ENCODE results near the gene MAP4K2.

Gene MAP4K2

GRCh38 chr11:64790205-64791095, 12.6 kb downstream of the MAP4K2 start:
- DNase-seq, result no peak

- no peak for DNase-seq
Measured at GRCh38 chr11:64789331-64790204, 13.4 kb downstream of the MAP4K2 start.

- no peak for DNase-seq
Measured at GRCh38 chr11:64788321-64789215, 14.4 kb downstream of the MAP4K2 start.

- no peak for DNase-seq
Measured at GRCh38 chr11:64787526-64788320, 15.3 kb downstream of the MAP4K2 start.

- DNase-seq, result no peak
Measured at GRCh38 chr11:64786308-64786707, 16.7 kb downstream of the MAP4K2 start.

- DNase-seq, result no peak
Measured at GRCh38 chr11:64784813-64785581, 18.0 kb downstream of the MAP4K2 start.

GRCh38 chr11:64778473-64779298, 24.3 kb downstream of the MAP4K2 start, which contains the start of gene SF1:
TSS of gene SF1 (minus strand) at chr11:64778542. CDS start at chr11:64778392, 150 bp downstream.
- DNase-seq, result peak; percentile 100

GRCh38 chr11:64778223-64778472, 24.9 kb downstream of the MAP4K2 start:
- no peak for DNase-seq

- DNase-seq, result peak; percentile 82
Measured at GRCh38 chr11:64777449-64778222, 25.4 kb downstream of the MAP4K2 start.

- DNase-seq, result no peak
Measured at GRCh38 chr11:64776875-64777274, 26.1 kb downstream of the MAP4K2 start.

GRCh38 chr11:64776425-64776824, 26.6 kb downstream of the MAP4K2 start:
- no peak for DNase-seq

- DNase-seq, result no peak
Measured at GRCh38 chr11:64774144-64774543, 28.9 kb downstream of the MAP4K2 start.

- DNase-seq, result no peak
Measured at GRCh38 chr11:64772303-64773018, 30.6 kb downstream of the MAP4K2 start.

- DNase-seq, result no peak
Measured at GRCh38 chr11:64771861-64772260, 31.2 kb downstream of the MAP4K2 start.

- DNase-seq, result no peak
Measured at GRCh38 chr11:64770120-64770519, 32.9 kb downstream of the MAP4K2 start.

GRCh38 chr11:64769283-64769682, 33.7 kb downstream of the MAP4K2 start:
- no peak for DNase-seq

- no peak for DNase-seq
Measured at GRCh38 chr11:64768300-64768694, 34.7 kb downstream of the MAP4K2 start.

All from fibroblast of skin of abdomen (primary cell).